Tibial nerve (tissue), 4 donors: ENCODE results near the gene PLCL2. TPM values are rescaled to one million over a fixed set of nuclear protein-coding genes. Genes with fewer than 3 reads are reported as not detected.

Source experiments
- DNase-seq, 2 donors: peaks; one replicate each; pipeline ENCODE4 v3.0.0-alpha.2; 2019; ENCODE audit warnings: low spot score in 2 of 2
- H3K27ac ChIP-seq, 4 donors: fragments of 200-600 bp; sonication (generic) in 3 of 4; one replicate each; pipeline ENCODE4 v1.5.1; 2017 to 2019; ENCODE audit warnings: mild to moderate bottlenecking in 1 of 4
- H3K27me3 ChIP-seq, 2 donors: fragments of 200-600 bp; sonication (generic) in 1 of 2; one replicate each; pipeline versions ENCODE4 v1.5.1 to v1.6.0; 2017 to 2019
- H3K36me3 ChIP-seq, 3 donors: fragments of 200-600 bp; sonication (generic); one replicate each; pipeline ENCODE4 v1.5.1; 2018 to 2019
- H3K4me1 ChIP-seq, 4 donors: fragments of 200-600 bp; sonication (generic) in 3 of 4; one replicate each; pipeline ENCODE4 v1.5.1; 2017 to 2019
- H3K4me3 ChIP-seq, 4 donors: fragments of 200-600 bp; sonication (generic) in 3 of 4; one replicate each; pipeline ENCODE4 v1.5.1; 2017 to 2019; ENCODE audit warnings: mild to moderate bottlenecking in 1 of 4, moderate library complexity in 1 of 4
- H3K9me3 ChIP-seq, 4 donors: fragments of 200-600 bp; sonication (generic) in 3 of 4; one replicate each; pipeline ENCODE4 v1.5.1; 2017 to 2019
- CTCF ChIP-seq, 5 experiments: fragments of 200-600 bp in 3 of 5; fragments of 450-650 bp in 2 of 5; sonication (generic) in 3 of 5; IDR thresholded peaks; one replicate each; pipeline ENCODE4 v1.5.1; 2016 to 2019; ENCODE audit warnings: antibody characterized with exemption in 5 of 5, mild to moderate bottlenecking in 3 of 5, moderate library complexity in 2 of 5
- EP300 ChIP-seq, 2 donors: sonication (generic); formaldehyde crosslinking; IDR thresholded peaks; one replicate each; pipeline ENCODE4 v1.6.1; 2017; ENCODE audit warnings: antibody characterized with exemption in 2 of 2, mild to moderate bottlenecking in 1 of 2
- POLR2A ChIP-seq, 2 donors: fragments of 450-650 bp; IDR thresholded peaks; one replicate each; pipeline ENCODE4 v1.6.1; 2017; ENCODE audit warnings: antibody characterized with exemption in 2 of 2, mild to moderate bottlenecking in 2 of 2, moderate library complexity in 2 of 2
- WGBS, 2 donors: methylation state at CpG; one replicate each; pipeline ENCODE4 v1.1.5; 2018; 5-methylcytosine and 5-hydroxymethylcytosine counted together
- total RNA-seq, 4 donors: library from RNA; depleted of rRNA; stranded (reverse); fragments of >200 nt; gene quantifications; one replicate each; pipeline ENCODE4 v1.1.0, GENCODE V29; 2016

The PLCL2 gene
- total RNA-seq, 4 donors from 2014 or later, result 17.7 to 39.3 (median 29.0) TPM

DNA sequence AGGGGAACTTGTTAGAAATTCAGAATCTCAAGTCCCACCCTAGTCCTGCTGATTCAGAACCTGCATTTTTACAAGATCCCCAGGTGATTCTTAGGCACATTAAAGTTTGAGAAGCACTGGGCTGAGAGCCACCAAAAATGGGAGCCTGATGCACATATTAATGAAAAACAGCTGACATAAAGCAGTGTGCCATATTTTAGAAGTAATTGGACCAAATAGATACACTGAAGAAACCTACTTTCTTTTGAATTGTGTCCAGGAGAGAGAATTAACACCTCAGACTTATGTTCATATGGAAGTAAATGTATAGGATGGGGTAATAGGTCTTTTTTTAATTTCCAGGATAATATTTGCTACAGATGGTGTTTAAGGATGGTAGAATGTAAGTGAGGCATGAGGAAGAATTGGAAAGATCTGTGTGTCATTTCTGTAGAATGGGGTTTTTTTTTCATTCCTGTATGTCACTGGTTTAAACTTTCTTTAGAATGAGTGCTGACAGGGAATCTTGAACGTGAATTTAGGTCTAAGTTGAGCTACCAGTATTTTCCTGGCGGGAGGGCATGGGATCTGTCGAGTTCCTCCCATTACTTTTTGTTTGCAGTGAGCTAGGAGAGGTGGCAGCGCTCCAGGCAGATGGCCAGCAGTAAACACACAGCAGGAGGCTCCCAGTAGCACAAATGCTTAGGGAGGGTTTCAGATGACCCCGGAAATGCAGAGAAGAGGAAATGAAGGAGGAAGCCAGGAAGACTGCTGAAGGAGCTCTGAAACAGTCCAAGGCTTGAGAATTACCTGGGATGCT, 185.6 kb downstream of the PLCL2 start:
- WGBS, 2 donors, result 29 to 38% methylated on average over 5 of the region's 5 CpGs
- no peak for DNase-seq
- TF ChIP-seq POLR2A (IDR thresholded peaks at IDR 0.05) (no peak), CTCF (IDR thresholded peaks at IDR 0.05) (no peak), EP300 (IDR thresholded peaks at IDR 0.05) (no peak)
- H3K4me1 ChIP-seq, result no peaks in the 10 kb centered on the region
- H3K4me3 ChIP-seq, result no peak overlapping the region
- H3K27ac ChIP-seq, result no peak overlapping the region
- H3K36me3 ChIP-seq, result no peaks in the 10 kb centered on the region
- H3K9me3 ChIP-seq, result no peaks in the 10 kb centered on the region
- H3K27me3 ChIP-seq, result no peaks in the 10 kb centered on the region

- WGBS, 2 donors, result 96 to 100% methylated on average over 1 of the region's 1 CpG
- no peaks in the 10 kb centered on the region for H3K27me3 ChIP-seq
- no peaks in the 10 kb centered on the region for H3K9me3 ChIP-seq
- TF ChIP-seq CTCF (IDR thresholded peaks at IDR 0.05) (no peak), EP300 (IDR thresholded peaks at IDR 0.05) (no peak)
- no peak for DNase-seq
- H3K36me3 ChIP-seq, result no peaks in the 10 kb centered on the region
- no peak overlapping the region for H3K4me3 ChIP-seq
- no peaks in the 10 kb centered on the region for H3K4me1 ChIP-seq
- no peak overlapping the region for H3K27ac ChIP-seq
Observed at GRCh38 chr3:17074559-17074958, 189.8 kb downstream of the PLCL2 start.

DNA sequence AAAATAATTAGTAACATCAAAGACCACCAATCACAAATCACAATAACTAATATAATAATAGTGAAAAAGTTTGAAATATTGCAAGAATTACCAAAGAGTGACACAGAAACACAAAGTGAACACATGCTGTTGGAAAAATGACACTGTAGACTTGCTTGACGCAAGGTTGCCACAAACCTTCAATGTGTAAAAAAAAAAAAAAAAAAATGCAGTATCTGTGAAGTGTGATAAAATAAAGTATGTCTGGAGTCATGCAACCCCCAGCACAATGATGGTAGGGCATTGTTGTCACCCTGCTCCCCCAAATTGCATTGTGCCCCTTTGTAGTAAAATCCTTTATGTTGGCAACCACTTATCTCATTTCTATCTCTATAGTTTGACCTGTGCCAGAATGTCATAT, 190.6 kb downstream of the PLCL2 start:
- DNase-seq, result no peak
- H3K4me3 ChIP-seq, result no peak overlapping the region
- no peaks in the 10 kb centered on the region for H3K9me3 ChIP-seq
- no peaks in the 10 kb centered on the region for H3K27me3 ChIP-seq
- no peak for TF ChIP-seq POLR2A (IDR thresholded peaks at IDR 0.05)
- no peak for TF ChIP-seq CTCF (IDR thresholded peaks at IDR 0.05)
- no peak for TF ChIP-seq EP300 (IDR thresholded peaks at IDR 0.05)
- WGBS, 2 donors, result 96 to 97% methylated on average over 1 of the region's 1 CpG
- H3K36me3 ChIP-seq, result no peaks in the 10 kb centered on the region
- H3K27ac ChIP-seq, result no peak overlapping the region
- H3K4me1 ChIP-seq, result no peaks in the 10 kb centered on the region

- no peak overlapping the region for H3K4me3 ChIP-seq
- no peak for TF ChIP-seq CTCF (IDR thresholded peaks at IDR 0.05)
- TF ChIP-seq POLR2A (IDR thresholded peaks at IDR 0.05), result no peak
- TF ChIP-seq EP300 (IDR thresholded peaks at IDR 0.05), result no peak
- DNase-seq, result no peak
- H3K4me1 ChIP-seq, result no peaks in the 10 kb centered on the region
- no peak overlapping the region for H3K27ac ChIP-seq
- H3K27me3 ChIP-seq, result no peaks in the 10 kb centered on the region
- no peaks in the 10 kb centered on the region for H3K9me3 ChIP-seq
- WGBS, 2 donors, result 93 to 94% methylated on average over 1 of the region's 1 CpG
- no peaks in the 10 kb centered on the region for H3K36me3 ChIP-seq
Observed at GRCh38 chr3:17075907-17076306, 191.2 kb downstream of the PLCL2 start.

GRCh38 chr3:17076940-17077605, 192.3 kb downstream of the PLCL2 start:
- Histone ChIP-seq H3K36me3 (no peaks in the 10 kb centered on the region), H3K4me1 (no peaks in the 10 kb centered on the region), H3K9me3 (no peaks in the 10 kb centered on the region), H3K27me3 (no peaks in the 10 kb centered on the region), H3K27ac (no peak overlapping the region), H3K4me3 (no peak overlapping the region)
- no peak for DNase-seq
- 44 to 50% methylated on average over 4 of the region's 4 CpGs for WGBS, 2 donors
- TF ChIP-seq EP300 (IDR thresholded peaks at IDR 0.05) (no peak), POLR2A (IDR thresholded peaks at IDR 0.05) (no peak), CTCF (IDR thresholded peaks at IDR 0.05) (no peak)
